ENCODE results near the gene SKP1.

DNA sequence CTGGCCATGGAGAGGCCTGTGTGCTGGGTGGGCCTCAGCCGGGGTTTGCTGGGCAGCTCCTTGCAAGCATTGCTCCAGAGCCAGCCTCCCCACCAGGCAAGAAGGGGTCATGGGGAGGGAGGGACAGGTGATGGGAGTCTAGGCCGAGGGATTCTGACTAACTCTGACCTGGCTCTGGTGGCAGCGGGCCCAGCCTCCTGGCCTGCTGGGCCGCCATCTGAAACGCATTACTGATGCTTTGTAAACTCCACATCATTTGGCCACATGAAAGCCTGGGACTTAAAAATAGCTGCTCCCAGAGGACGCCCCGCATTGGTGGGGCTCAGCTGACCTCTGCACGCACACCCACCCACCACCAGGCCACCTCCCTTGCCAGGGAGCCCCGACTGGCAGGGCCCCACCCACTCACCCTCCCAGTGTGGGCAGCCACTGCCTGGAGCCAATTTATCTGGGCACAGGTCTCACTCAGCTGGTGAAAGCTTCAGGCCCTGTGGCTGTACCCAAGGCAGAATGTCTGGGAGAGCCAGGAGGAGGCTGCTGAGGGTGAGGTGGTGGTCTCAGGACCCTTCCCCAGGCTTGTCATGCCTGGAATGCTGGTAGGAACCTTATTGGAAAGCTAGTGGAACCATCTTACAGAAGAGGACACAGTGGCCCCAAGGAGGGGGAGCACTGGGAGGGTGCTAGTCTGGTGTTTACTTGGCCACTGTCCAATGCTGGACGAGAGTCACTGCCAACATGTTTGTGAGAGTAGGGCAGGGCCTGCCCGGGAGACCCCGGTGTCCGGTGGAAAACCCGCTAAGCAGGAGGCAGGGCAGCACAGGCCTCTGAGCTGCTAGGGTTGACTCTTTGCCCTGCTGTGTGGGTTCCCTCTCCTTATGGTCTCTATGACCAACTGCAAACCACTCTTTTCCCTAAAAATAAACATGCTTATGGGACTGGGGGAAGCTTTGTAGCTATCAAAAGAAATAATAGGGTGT is 51.4 kb downstream of the SKP1 start:
- TF ChIP-seq, protein P1, sequence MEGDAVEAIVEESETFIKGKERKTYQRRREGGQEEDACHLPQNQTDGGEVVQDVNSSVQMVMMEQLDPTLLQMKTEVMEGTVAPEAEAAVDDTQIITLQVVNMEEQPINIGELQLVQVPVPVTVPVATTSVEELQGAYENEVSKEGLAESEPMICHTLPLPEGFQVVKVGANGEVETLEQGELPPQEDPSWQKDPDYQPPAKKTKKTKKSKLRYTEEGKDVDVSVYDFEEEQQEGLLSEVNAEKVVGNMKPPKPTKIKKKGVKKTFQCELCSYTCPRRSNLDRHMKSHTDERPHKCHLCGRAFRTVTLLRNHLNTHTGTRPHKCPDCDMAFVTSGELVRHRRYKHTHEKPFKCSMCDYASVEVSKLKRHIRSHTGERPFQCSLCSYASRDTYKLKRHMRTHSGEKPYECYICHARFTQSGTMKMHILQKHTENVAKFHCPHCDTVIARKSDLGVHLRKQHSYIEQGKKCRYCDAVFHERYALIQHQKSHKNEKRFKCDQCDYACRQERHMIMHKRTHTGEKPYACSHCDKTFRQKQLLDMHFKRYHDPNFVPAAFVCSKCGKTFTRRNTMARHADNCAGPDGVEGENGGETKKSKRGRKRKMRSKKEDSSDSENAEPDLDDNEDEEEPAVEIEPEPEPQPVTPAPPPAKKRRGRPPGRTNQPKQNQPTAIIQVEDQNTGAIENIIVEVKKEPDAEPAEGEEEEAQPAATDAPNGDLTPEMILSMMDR (IDR thresholded peaks at IDR 0.05), result no peak
- no peak for TF ChIP-seq ZFX (IDR thresholded peaks at IDR 0.05; ENCODE audit: borderline replicate concordance)
